SK-N-SH (cell line): ENCODE measurements around the gene PTGFRN. TPM values are rescaled to one million over a fixed set of nuclear protein-coding genes. Genes with fewer than 3 reads are reported as not detected.

Source experiments
- CTCF ChIA-PET: fragments of 300-600, 350-600 bp; formaldehyde crosslinking; extraction: SDS; loops from one replicate; lab custom pipeline; 2021; lab: Yijun Ruan, JAX
- POLR2A ChIA-PET: fragments of 350-600 bp; sonication (Branson Sonifier 250); formaldehyde crosslinking; extraction: SDS; loops from one replicate; lab custom pipeline; 2020; ENCODE audit warnings: antibody characterized with exemption, inconsistent platforms; lab: Yijun Ruan, JAX
- DNase-seq: peaks from one replicate; pipeline ENCODE4 v3.0.0; 2012
- H2AFZ ChIP-seq: fragments of 200-600 bp; sonication (generic); 2 replicates; pipeline ENCODE4 v1.8.1; 2016; ENCODE audit warnings: antibody characterized with exemption, mild to moderate bottlenecking, low read depth
- H3F3A ChIP-seq: fragments of 200-600 bp; sonication (generic); replicated peaks from 2 replicates; pipeline ENCODE3; 2016; ENCODE audit warnings: antibody characterized with exemption, mild to moderate bottlenecking; ENCODE audit not compliant: insufficient read depth
- H3K27ac ChIP-seq, 2 experiments: fragments of 200-500 bp in 1 of 2; fragments of 200-600 bp in 1 of 2; sonication (Bioruptor generic) in 1 of 2; sonication (generic), shearing (Covaris generic) in 1 of 2; 2 replicates each; pipeline versions ENCODE4 v1.5.1 to v1.6.1; 2014 to 2016; ENCODE audit warnings: low read depth in 2 of 2, inconsistent platforms in 1 of 2, low read length in 1 of 2, mild to moderate bottlenecking in 1 of 2, mixed read lengths in 1 of 2
- H3K27me3 ChIP-seq: fragments of 200-600 bp; sonication (generic), shearing (Covaris generic); 2 replicates; pipeline ENCODE4 v1.6.1; 2016; ENCODE audit warnings: mixed run types; ENCODE audit not compliant: insufficient read depth
- H3K36me3 ChIP-seq, 2 experiments: fragments of 200-500 bp in 1 of 2; fragments of 200-600 bp in 1 of 2; sonication (Bioruptor generic) in 1 of 2; sonication (generic) in 1 of 2; replicated peaks in 1 of 2; 2 replicates each; pipeline versions ENCODE3 to v1.5.1; 2014 to 2016; ENCODE audit warnings: low read length in 1 of 2, mild to moderate bottlenecking in 1 of 2; ENCODE audit not compliant: insufficient read depth in 2 of 2, control insufficient read depth in 1 of 2
- H3K4me1 ChIP-seq, 2 experiments: fragments of 200-500 bp in 1 of 2; fragments of 200-600 bp in 1 of 2; sonication (Bioruptor generic) in 1 of 2; sonication (generic), shearing (Covaris generic) in 1 of 2; 2 replicates each; pipeline versions ENCODE4 v1.5.1 to v1.6.1; 2014 to 2016; ENCODE audit warnings: low read depth in 1 of 2, low read length in 1 of 2, mixed run types in 1 of 2; ENCODE audit not compliant: insufficient read depth in 2 of 2, control insufficient read depth in 1 of 2
- H3K4me2 ChIP-seq: fragments of 200-600 bp; sonication (generic), shearing (Covaris generic); 2 replicates; pipeline ENCODE4 v1.6.1; 2017; ENCODE audit warnings: mixed run types
- H3K4me3 ChIP-seq, 2 experiments: fragments of 200-500 bp in 1 of 2; fragments of 200-600 bp in 1 of 2; sonication (Bioruptor generic) in 1 of 2; sonication (generic), shearing (Covaris generic) in 1 of 2; 2 replicates each; pipeline versions ENCODE4 v1.5.1 to v1.8.1; 2014 to 2016; ENCODE audit warnings: low read depth in 2 of 2, inconsistent platforms in 1 of 2, low read length in 1 of 2, mild to moderate bottlenecking in 1 of 2, mixed read lengths in 1 of 2, moderate library complexity in 1 of 2
- H3K79me2 ChIP-seq: fragments of 200-600 bp; sonication (generic); 2 replicates; pipeline ENCODE4 v1.8.1; 2017; ENCODE audit warnings: mild to moderate bottlenecking; ENCODE audit not compliant: insufficient read depth
- H3K9ac ChIP-seq: fragments of 200-600 bp; sonication (generic); 2 replicates; pipeline ENCODE4 v1.6.1; 2017; ENCODE audit warnings: mixed run types
- H3K9me2 ChIP-seq: fragments of 200-600 bp; sonication (generic); 2 replicates; pipeline ENCODE4 v1.6.1; 2017; ENCODE audit warnings: mixed run types
- H3K9me3 ChIP-seq: fragments of 200-600 bp; sonication (generic); 2 replicates; pipeline ENCODE4 v1.6.1; 2017; ENCODE audit warnings: mixed run types, mild to moderate bottlenecking, moderate library complexity
- H4K20me1 ChIP-seq: fragments of 200-600 bp; sonication (generic); 2 replicates; pipeline ENCODE4 v1.6.1; 2017; ENCODE audit warnings: mild to moderate bottlenecking, mixed run types; ENCODE audit not compliant: insufficient read depth
- FOSL2 ChIP-seq: IDR thresholded peaks from 2 replicates; pipeline ENCODE4 v1.4.0; 2012; ENCODE audit warnings: low read depth, mild to moderate bottlenecking, moderate library complexity, borderline replicate concordance
- FOXJ3 ChIP-seq: sonication (generic); formaldehyde crosslinking; IDR thresholded peaks from 2 replicates; pipeline ENCODE4 v1.5.1; 2020; ENCODE audit warnings: mild to moderate bottlenecking, missing genetic modification reagents
- FOXM1 ChIP-seq: IDR thresholded peaks from 2 replicates; pipeline ENCODE4 v1.4.0; 2012; ENCODE audit warnings: low read depth, mild to moderate bottlenecking
- GABPA ChIP-seq: IDR thresholded peaks from 2 replicates; pipeline ENCODE4 v1.4.0; 2012; ENCODE audit warnings: low read depth, mild to moderate bottlenecking
- GATA2 ChIP-seq: sonication (generic); formaldehyde crosslinking; IDR thresholded peaks from 2 replicates; pipeline ENCODE4 v1.5.0; 2020; ENCODE audit warnings: mild to moderate bottlenecking, missing genetic modification reagents
- IRF3 ChIP-seq: fragments of 150-350 bp; IDR thresholded peaks from 2 replicates; pipeline ENCODE4 v1.6.1; 2016; ENCODE audit warnings: mild to moderate bottlenecking, low read depth, low read length
- JUND ChIP-seq: IDR thresholded peaks from 2 replicates; pipeline ENCODE4 v1.4.0; 2012
- RCOR1 ChIP-seq: fragments of 150-350 bp; IDR thresholded peaks from 2 replicates; pipeline ENCODE4 v1.6.1; 2017; ENCODE audit warnings: antibody characterized with exemption, low read length
- SIN3A ChIP-seq: IDR thresholded peaks from 2 replicates; pipeline ENCODE4 v1.6.1; 2012; ENCODE audit warnings: low read depth, mild to moderate bottlenecking, low read length, moderate library complexity, borderline replicate concordance
- SMC3 ChIP-seq: IDR thresholded peaks from 2 replicates; pipeline ENCODE4 v1.6.1; 2012; ENCODE audit warnings: low read depth, low read length, improper control_type of control experiment
- TAF1 ChIP-seq: IDR thresholded peaks from 2 replicates; pipeline ENCODE4 v1.6.1; 2012; ENCODE audit warnings: low read depth, mild to moderate bottlenecking, low read length, moderate library complexity, borderline replicate concordance
- WGBS: methylation state at CpG from one replicate; pipeline ENCODE4 v1.1.6; 2017; ENCODE audit warnings: low lambda C conversion rate; 5-methylcytosine and 5-hydroxymethylcytosine counted together
- polyA plus RNA-seq, 3 experiments: library from polyadenylated mRNA; depleted of rRNA; stranded (reverse); fragments of >200 nt; gene quantifications; 2 replicates each; pipeline ENCODE4 v1.2.3, GENCODE V29; 2012
- TF ChIP-seq, protein P1 (sequence below): fragments of 200-600 bp; sonication (generic); IDR thresholded peaks from 2 replicates; pipeline ENCODE4 v1.6.1; 2017; ENCODE audit warnings: antibody characterized with exemption, mild to moderate bottlenecking, moderate library complexity

The PTGFRN gene
- polyA plus RNA-seq, 1 of the 3 experiments (the other 2 are of a cell fraction), result 22.4 TPM

GRCh38 chr1:116947092-116947860 lies 37.6 kb downstream of the PTGFRN start:
- ChIA-PET CTCF (interaction anchor here (1.0 to 1.6 kb wide), 3 partner anchors 15 to 373 kb away, joined by 3 to 4 read pairs (median 3); no protein-coding TSS in a partner anchor), POLR2A (no interaction called here)
- 84% methylated on average over 4 of the region's 5 CpGs for WGBS
- Histone ChIP-seq H3K9me3 (no peaks in the 10 kb centered on the region), H3K4me2 (no peak overlapping the region), H3K27me3 (no peaks in the 10 kb centered on the region), H3K79me2 (no peaks in the 10 kb centered on the region), H2AFZ (no peak overlapping the region), H3K27ac (no peak overlapping the region), H4K20me1 (no peaks in the 10 kb centered on the region), H3K4me3 (no peak overlapping the region), H3K36me3 (no peaks in the 10 kb centered on the region), H3K9ac (no peak overlapping the region), H3F3A (no peaks in the 10 kb centered on the region), H3K9me2 (no peaks in the 10 kb centered on the region), H3K4me1 (peaks cover 0 to 17% of the 10 kb centered on the region in 2 experiments; a peak in 2 of 4 replicates)
- peak; percentile 47 for DNase-seq
- TF ChIP-seq FOXJ3 (CRISPR knock-in tag) (no peak), TAF1 (no peak), SIN3A (no peak), JUND (no peak), SMC3 (no peak), FOXM1 (no peak), FOSL2 (no peak)
- TF ChIP-seq, protein P1, sequence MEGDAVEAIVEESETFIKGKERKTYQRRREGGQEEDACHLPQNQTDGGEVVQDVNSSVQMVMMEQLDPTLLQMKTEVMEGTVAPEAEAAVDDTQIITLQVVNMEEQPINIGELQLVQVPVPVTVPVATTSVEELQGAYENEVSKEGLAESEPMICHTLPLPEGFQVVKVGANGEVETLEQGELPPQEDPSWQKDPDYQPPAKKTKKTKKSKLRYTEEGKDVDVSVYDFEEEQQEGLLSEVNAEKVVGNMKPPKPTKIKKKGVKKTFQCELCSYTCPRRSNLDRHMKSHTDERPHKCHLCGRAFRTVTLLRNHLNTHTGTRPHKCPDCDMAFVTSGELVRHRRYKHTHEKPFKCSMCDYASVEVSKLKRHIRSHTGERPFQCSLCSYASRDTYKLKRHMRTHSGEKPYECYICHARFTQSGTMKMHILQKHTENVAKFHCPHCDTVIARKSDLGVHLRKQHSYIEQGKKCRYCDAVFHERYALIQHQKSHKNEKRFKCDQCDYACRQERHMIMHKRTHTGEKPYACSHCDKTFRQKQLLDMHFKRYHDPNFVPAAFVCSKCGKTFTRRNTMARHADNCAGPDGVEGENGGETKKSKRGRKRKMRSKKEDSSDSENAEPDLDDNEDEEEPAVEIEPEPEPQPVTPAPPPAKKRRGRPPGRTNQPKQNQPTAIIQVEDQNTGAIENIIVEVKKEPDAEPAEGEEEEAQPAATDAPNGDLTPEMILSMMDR, result no peak

- TF ChIP-seq RCOR1 (no peak), SIN3A (no peak), IRF3 (no peak), GABPA (no peak), GATA2 (CRISPR knock-in tag) (no peak)
- DNase-seq, result no peak
- Histone ChIP-seq H4K20me1 (no peaks in the 10 kb centered on the region), H3K27me3 (no peaks in the 10 kb centered on the region), H3K9ac (no peak overlapping the region), H3K4me3 (no peak overlapping the region), H3K4me2 (no peak overlapping the region), H3K36me3 (no peaks in the 10 kb centered on the region), H3K4me1 (peaks cover 0 to 17% of the 10 kb centered on the region in 2 experiments; a peak in 2 of 4 replicates), H3K9me2 (no peaks in the 10 kb centered on the region), H3F3A (no peaks in the 10 kb centered on the region), H3K27ac (no peak overlapping the region), H3K79me2 (no peaks in the 10 kb centered on the region), H2AFZ (no peak overlapping the region), H3K9me3 (no peaks in the 10 kb centered on the region)
- 61% methylated on average over 3 of the region's 5 CpGs for WGBS
- ChIA-PET CTCF (interaction anchor here (1.0 to 1.6 kb wide), 4 partner anchors 16 to 373 kb away, joined by 3 to 4 read pairs (median 3); no protein-coding TSS in a partner anchor), POLR2A (no interaction called here)
Measured at GRCh38 chr1:116948046-116948445, 38.3 kb downstream of the PTGFRN start.
